Measurements from ENCODE around the gene PLEKHF1.

Gene PLEKHF1

DNA sequence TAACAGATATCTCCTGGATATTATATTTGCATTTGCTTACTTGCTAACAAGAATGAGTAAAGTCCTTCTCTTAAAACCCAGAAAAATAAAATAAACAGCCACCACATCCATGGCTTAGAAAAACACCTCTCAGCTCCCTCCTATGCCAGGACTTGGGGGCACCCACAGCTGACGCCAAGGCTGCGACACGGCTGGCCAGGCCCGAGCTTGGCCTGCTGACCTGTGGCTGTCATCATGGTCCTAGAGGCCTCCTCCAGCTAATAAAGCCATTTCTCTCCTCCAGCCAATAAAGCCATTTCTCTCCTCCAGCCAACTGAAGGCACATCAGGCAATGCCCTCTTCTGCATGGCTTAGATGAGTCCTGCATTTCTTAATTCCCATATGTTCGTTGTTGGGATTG is 28.9 kb downstream of the PLEKHF1 start:
- Histone ChIP-seq H3K36me3 (ENCODE audit: control insufficient read depth, insufficient read depth, low read length) (no peaks in the 10 kb centered on the region), H3K4me3 (ENCODE audit: extremely low read depth, insufficient read depth, low read length, poor library complexity, severe bottlenecking) (no peak overlapping the region), H3K4me1 (ENCODE audit: control insufficient read depth, insufficient read depth, low read length, poor library complexity, severe bottlenecking) (no peaks in the 10 kb centered on the region), H3K9me3 (ENCODE audit: control insufficient read depth, low read length) (peaks cover 4% of the 10 kb centered on the region), H3K27ac (ENCODE audit: low read depth, low read length, severe bottlenecking) (no peak overlapping the region)
- whole genome bisulfite sequencing, 2 experiments (ENCODE audit: insufficient coverage in 2 of 2): 80 to 95% methylated on average over 5 of the region's 5 CpGs

DNA sequence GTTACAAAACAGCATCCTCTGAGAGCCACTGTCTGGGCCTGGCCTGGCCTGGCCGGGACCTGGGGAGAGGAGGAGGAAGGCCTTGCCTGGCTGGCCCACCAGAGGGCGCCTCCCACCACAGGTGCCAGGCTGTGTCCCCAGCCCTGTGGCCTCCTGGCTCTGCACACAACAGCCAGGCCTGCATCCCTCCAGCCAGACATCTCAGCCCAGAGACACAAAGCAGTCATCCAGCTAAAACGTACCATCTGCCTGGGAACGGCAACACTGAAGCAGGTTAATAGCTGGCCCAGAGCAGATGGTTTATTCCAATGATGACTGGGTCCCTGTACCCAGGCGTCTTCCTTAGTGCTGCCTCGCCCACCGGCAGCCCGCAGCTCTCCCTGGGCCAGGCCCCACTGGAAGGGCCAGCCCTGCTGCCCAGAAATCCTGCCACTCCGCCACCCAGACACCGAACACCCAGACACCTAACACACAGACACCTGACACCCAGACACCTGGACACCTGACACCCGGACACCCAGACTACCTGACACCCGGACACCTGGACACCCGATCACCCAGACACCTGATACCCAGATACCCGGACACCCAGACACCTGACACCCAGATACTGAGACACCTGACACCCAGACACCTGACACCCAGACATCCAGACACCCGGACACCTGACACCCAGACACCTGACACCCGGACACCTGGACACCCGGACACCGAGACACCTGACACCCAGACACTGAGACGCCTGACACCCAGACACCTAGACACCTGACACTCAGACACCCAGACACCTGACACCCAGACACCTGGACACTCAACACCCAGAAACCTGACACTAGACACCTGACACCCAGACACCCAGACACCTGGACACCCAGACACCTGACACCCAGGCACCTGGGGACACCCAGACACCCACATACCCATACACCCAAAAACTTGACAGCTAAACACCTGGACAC is 29.7 kb downstream of the PLEKHF1 start:
- Histone ChIP-seq H3K9me3 (ENCODE audit: control insufficient read depth, low read length) (peaks cover 4% of the 10 kb centered on the region), H3K4me1 (ENCODE audit: control insufficient read depth, insufficient read depth, low read length, poor library complexity, severe bottlenecking) (no peaks in the 10 kb centered on the region), H3K27ac (ENCODE audit: low read depth, low read length, severe bottlenecking) (no peak overlapping the region), H3K4me3 (ENCODE audit: extremely low read depth, insufficient read depth, low read length, poor library complexity, severe bottlenecking) (no peak overlapping the region), H3K36me3 (ENCODE audit: control insufficient read depth, insufficient read depth, low read length) (no peaks in the 10 kb centered on the region)
- WGBS, 2 experiments (ENCODE audit: insufficient coverage in 2 of 2): 72 to 84% methylated on average over 10 to 14 of the region's 19 CpGs

DNA sequence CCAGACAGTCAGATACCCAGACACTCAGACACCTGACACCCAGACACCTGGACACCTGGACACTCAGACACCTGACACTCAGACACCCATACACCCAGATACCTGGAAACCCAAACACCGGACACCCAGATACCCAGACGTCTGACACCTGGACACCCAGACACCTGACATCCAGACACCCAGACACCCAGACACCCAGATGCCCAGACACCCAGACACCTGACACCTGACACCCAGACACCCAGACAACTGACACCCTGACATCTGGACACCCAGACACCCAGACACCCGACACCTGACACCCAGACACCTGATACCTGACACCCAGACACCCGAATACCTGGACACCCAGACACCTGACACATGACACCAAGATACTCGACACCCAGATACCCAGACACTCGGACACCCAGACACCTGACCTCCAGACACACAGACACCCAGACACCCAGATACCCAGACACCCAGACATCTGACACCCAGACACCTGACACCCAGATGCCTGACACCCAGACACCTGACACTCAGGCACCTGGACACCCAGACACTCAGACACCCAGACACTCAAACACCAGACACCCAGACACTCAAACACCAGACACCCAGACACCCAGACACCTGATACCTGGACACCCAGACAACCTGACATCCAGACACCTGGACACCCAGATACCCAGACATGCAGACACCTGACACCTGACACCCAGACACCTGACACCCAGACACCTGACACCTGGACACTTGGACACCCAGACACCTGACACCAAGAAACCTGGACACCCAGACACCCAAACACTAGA is 30.7 kb downstream of the PLEKHF1 start:
- WGBS, 2 experiments (ENCODE audit: insufficient coverage in 2 of 2): 75 to 80% methylated on average over 3 to 6 of the region's 6 CpGs
- no peaks in the 10 kb centered on the region for H3K9me3 ChIP-seq (ENCODE audit: control insufficient read depth, low read length)
- no peaks in the 10 kb centered on the region for H3K36me3 ChIP-seq (ENCODE audit: control insufficient read depth, insufficient read depth, low read length)
- no peaks in the 10 kb centered on the region for H3K4me1 ChIP-seq (ENCODE audit: control insufficient read depth, insufficient read depth, low read length, poor library complexity, severe bottlenecking)
- no peak overlapping the region for H3K4me3 ChIP-seq (ENCODE audit: extremely low read depth, insufficient read depth, low read length, poor library complexity, severe bottlenecking)
- H3K27ac ChIP-seq (ENCODE audit: low read depth, low read length, severe bottlenecking): no peak overlapping the region

DNA sequence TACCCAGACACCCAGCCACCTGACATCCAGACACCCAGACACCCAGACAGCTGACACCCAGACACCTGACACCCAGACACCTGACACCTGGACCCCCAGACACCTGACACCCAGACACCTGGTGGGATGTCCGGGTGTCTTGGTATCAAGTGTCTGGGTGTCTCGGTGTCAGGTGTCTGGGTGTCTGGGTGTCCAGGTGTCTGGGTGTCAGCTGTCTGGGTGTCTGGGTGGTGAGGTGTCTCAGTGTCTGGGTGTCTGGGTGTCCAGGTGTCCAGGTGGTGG is 31.2 kb downstream of the PLEKHF1 start:
- H3K9me3 ChIP-seq (ENCODE audit: control insufficient read depth, low read length): no peaks in the 10 kb centered on the region
- no peak overlapping the region for H3K27ac ChIP-seq (ENCODE audit: low read depth, low read length, severe bottlenecking)
- peaks cover under 1% of the 10 kb centered on the region for H3K36me3 ChIP-seq (ENCODE audit: control insufficient read depth, insufficient read depth, low read length)
- H3K4me3 ChIP-seq (ENCODE audit: extremely low read depth, insufficient read depth, low read length, poor library complexity, severe bottlenecking): no peak overlapping the region
- no CpG with 5 or more reads among the region's 2 CpGs for WGBS, 2 experiments (ENCODE audit: insufficient coverage in 2 of 2)
- H3K4me1 ChIP-seq (ENCODE audit: control insufficient read depth, insufficient read depth, low read length, poor library complexity, severe bottlenecking): no peaks in the 10 kb centered on the region

DNA sequence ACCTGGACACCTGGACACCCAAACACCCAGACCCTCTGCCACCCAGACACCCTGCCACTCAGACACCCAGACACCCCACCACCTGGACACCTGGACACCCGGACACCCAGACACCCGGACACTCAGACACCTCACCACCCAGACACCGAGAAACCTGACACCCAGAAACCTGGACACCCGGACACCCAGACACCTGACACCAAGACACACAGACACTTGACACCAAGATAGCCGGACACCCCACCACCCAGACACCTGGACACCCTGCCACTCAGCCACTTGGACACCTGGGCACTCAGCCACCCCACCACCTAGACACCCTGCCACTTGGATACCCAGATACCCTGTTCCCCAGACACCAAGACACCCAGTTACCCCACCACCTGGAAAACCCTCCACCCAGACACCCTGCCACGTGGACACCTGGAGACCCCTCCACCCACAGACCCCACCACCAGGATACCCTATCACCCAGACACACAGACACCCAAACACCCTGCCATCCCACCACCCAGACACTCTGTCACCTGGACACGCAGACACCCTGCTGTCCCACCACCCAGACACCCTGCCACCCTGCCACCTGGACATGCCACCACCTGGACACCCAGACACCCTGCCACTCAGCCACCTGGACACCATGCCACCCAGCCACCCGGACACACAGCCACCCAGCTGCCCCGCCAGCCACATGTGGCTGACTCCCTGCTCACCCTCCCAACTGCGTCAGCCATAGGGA is 32.4 kb downstream of the PLEKHF1 start:
- H3K27ac ChIP-seq (ENCODE audit: low read depth, low read length, severe bottlenecking): no peak overlapping the region
- no peaks in the 10 kb centered on the region for H3K4me1 ChIP-seq (ENCODE audit: control insufficient read depth, insufficient read depth, low read length, poor library complexity, severe bottlenecking)
- no peaks in the 10 kb centered on the region for H3K9me3 ChIP-seq (ENCODE audit: control insufficient read depth, low read length)
- 86 to 88% methylated on average over 4 to 5 of the region's 10 CpGs for WGBS, 2 experiments (ENCODE audit: insufficient coverage in 2 of 2)
- no peak overlapping the region for H3K4me3 ChIP-seq (ENCODE audit: extremely low read depth, insufficient read depth, low read length, poor library complexity, severe bottlenecking)
- H3K36me3 ChIP-seq (ENCODE audit: control insufficient read depth, insufficient read depth, low read length): peaks cover 12% of the 10 kb centered on the region

DNA sequence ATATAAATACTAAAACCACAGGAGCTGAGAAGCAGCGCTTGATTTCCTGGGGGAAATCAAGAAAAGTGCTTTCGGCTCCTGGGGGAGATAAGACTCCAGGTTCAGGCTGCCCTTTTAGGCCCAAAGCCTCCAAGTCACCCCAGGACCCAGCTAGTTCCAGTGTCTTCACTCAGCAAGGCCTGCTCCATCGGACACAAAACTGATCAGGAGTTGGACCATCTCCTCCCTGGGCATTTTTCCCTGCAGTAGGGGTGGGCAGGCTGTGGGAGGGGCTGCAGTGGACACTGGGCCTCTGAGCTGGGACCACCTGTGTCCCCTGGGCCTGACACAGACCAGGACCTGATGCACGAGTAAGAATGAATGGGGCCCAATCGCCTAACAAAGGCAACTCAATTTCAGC is 34.6 kb downstream of the PLEKHF1 start:
- Histone ChIP-seq H3K4me1 (ENCODE audit: control insufficient read depth, insufficient read depth, low read length, poor library complexity, severe bottlenecking) (no peaks in the 10 kb centered on the region), H3K27ac (ENCODE audit: low read depth, low read length, severe bottlenecking) (no peak overlapping the region), H3K36me3 (ENCODE audit: control insufficient read depth, insufficient read depth, low read length) (peaks cover 19% of the 10 kb centered on the region), H3K4me3 (ENCODE audit: extremely low read depth, insufficient read depth, low read length, poor library complexity, severe bottlenecking) (no peak overlapping the region), H3K9me3 (ENCODE audit: control insufficient read depth, low read length) (no peaks in the 10 kb centered on the region)
- WGBS, 2 experiments (ENCODE audit: insufficient coverage in 2 of 2): 73 to 81% methylated on average over 3 of the region's 5 CpGs

DNA sequence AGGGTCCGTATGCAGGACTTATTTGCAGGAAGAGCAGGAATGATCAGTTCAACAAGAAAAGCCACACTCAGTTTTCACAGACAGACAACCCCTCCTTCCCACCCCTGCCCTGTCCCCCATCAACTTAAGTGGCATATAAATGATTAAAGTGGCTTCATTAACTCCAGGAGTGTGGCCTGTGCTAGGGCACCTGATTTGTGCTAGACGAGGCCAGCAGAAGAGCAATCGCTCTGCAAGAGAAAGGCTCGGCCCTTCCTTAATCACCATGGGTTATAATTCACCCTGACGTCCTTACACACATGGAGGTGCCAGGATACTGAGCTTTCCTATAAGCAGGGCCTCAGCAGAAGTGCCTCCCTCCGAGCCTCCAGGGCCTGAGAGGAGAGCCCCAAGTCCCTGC is 35.2 kb downstream of the PLEKHF1 start:
- peaks cover 22% of the 10 kb centered on the region for H3K36me3 ChIP-seq (ENCODE audit: control insufficient read depth, insufficient read depth, low read length)
- H3K4me1 ChIP-seq (ENCODE audit: control insufficient read depth, insufficient read depth, low read length, poor library complexity, severe bottlenecking): no peaks in the 10 kb centered on the region
- WGBS, 2 experiments (ENCODE audit: insufficient coverage in 2 of 2): 91 to 95% methylated on average over 5 to 6 of the region's 6 CpGs
- no peak overlapping the region for H3K4me3 ChIP-seq (ENCODE audit: extremely low read depth, insufficient read depth, low read length, poor library complexity, severe bottlenecking)
- H3K27ac ChIP-seq (ENCODE audit: low read depth, low read length, severe bottlenecking): no peak overlapping the region
- H3K9me3 ChIP-seq (ENCODE audit: control insufficient read depth, low read length): no peaks in the 10 kb centered on the region

DNA sequence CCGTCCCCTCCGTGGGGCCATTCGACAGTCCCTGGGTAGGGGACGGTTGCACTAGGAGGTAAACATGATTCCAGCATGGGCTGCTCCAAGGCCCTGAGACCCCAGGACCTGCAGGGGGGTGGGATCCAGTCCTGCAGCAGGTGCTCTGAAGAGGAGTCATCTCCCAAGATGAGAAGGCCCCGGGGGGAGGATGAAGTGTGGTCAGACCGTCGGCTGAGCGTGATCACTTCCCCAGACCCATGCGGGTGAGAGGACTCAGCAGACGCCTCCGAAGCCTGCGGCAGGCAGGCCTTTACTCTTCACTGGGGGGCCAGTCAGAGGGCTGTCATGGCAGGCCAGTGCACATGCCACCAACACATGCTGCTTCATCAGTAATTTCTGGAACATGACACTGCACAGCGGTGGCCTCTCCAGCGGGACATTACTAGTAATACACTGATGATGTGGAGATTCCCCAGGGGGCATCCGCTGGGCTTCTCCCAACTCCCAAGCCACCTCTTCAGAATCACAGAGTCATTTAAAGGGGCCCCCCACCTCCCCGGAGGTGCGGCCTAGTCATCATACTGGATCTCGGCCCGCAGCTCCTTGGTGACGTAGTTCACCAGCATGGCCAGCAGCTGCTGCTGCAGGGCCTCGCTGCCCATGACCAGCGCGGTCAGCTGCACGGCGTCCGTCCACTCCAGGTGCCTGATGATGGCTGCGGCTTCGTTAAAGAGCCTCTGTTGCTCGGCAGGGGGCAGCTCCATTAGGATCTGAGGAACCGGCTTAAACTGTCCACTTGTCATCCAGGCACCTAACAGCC is 37.1 kb downstream of the PLEKHF1 start:
- no peak overlapping the region for H3K4me3 ChIP-seq (ENCODE audit: extremely low read depth, insufficient read depth, low read length, poor library complexity, severe bottlenecking)
- 92 to 93% methylated on average over 20 to 27 of the region's 30 CpGs for WGBS, 2 experiments (ENCODE audit: insufficient coverage in 2 of 2)

DNA sequence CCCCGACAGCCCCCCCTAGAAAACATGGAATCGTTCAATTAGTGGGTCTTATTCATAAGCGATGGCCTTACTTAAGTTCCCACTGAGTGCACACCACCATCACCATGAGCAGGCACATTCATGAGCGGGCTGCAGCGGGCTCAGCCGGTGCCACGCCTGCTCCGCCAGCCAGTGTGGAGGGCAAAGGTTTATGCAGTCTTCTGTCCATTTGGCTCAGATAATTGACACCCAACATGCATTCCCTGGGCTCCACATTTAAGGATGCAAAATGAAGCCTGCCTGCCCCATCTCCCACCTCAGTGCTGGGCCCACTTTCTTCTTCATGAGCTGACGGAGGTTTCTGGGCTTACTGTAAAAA is 37.7 kb downstream of the PLEKHF1 start:
- Histone ChIP-seq H3K36me3 (ENCODE audit: control insufficient read depth, insufficient read depth, low read length) (peaks cover 43% of the 10 kb centered on the region), H3K4me1 (ENCODE audit: control insufficient read depth, insufficient read depth, low read length, poor library complexity, severe bottlenecking) (no peaks in the 10 kb centered on the region), H3K4me3 (ENCODE audit: extremely low read depth, insufficient read depth, low read length, poor library complexity, severe bottlenecking) (no peak overlapping the region), H3K27ac (ENCODE audit: low read depth, low read length, severe bottlenecking) (no peak overlapping the region), H3K9me3 (ENCODE audit: control insufficient read depth, low read length) (no peaks in the 10 kb centered on the region)
- WGBS, 2 experiments (ENCODE audit: insufficient coverage in 2 of 2): 98 to 100% methylated on average over 5 to 7 of the region's 9 CpGs

More for the DNA sequence above, 37.1 kb downstream of the PLEKHF1 start:
- Histone ChIP-seq H3K27ac (ENCODE audit: low read depth, low read length, severe bottlenecking) (no peak overlapping the region), H3K9me3 (ENCODE audit: control insufficient read depth, low read length) (no peaks in the 10 kb centered on the region), H3K4me1 (ENCODE audit: control insufficient read depth, insufficient read depth, low read length, poor library complexity, severe bottlenecking) (no peaks in the 10 kb centered on the region), H3K36me3 (ENCODE audit: control insufficient read depth, insufficient read depth, low read length) (peaks cover 37% of the 10 kb centered on the region)

All from mesodermal cell (in vitro differentiated cells).